HepG2 (cell line): Measurements from ENCODE around the gene FXR2. TPM values are rescaled to one million over a fixed set of nuclear protein-coding genes. Genes with fewer than 3 reads are reported as not detected.

ENCODE experiments used
- AHDC1 ChIP-seq: sonication (generic); formaldehyde crosslinking; IDR thresholded peaks from 2 replicates; pipeline ENCODE4 v1.5.1; 2020; ENCODE audit warnings: mild to moderate bottlenecking, missing genetic modification reagents, borderline replicate concordance
- KLF12 ChIP-seq: sonication (generic); formaldehyde crosslinking; IDR thresholded peaks from 2 replicates; pipeline ENCODE4 v1.4.0; 2020; ENCODE audit warnings: missing genetic modification reagents, borderline replicate concordance
- PHF5A ChIP-seq: IDR thresholded peaks from one replicate; pipeline ENCODE4 v1.6.1; 2018; ENCODE audit warnings: low read depth, missing genetic modification reagents; ENCODE audit not compliant: unreplicated experiment
- TFDP1 ChIP-seq: IDR thresholded peaks from 2 replicates; pipeline ENCODE4 v1.6.1; 2016; ENCODE audit warnings: missing compliant biosample characterization, missing genetic modification reagents, borderline replicate concordance
- THAP8 ChIP-seq: sonication (generic); formaldehyde crosslinking; IDR thresholded peaks from 2 replicates; pipeline ENCODE4 v1.5.1; 2020; ENCODE audit warnings: missing genetic modification reagents, mild to moderate bottlenecking, borderline replicate concordance
- YY1 ChIP-seq: IDR thresholded peaks from 2 replicates; pipeline ENCODE4 v1.6.1; 2011; ENCODE audit warnings: low read length, low read depth, moderate library complexity, mild to moderate bottlenecking; ENCODE audit not compliant: insufficient read depth, insufficient replicate concordance
- ZC3H13 ChIP-seq: sonication (generic); formaldehyde crosslinking; IDR thresholded peaks from 2 replicates; pipeline ENCODE4 v1.8.1; 2023; ENCODE audit warnings: mild to moderate bottlenecking, missing genetic modification reagents, moderate library complexity
- ZNF251 ChIP-seq: sonication (generic); formaldehyde crosslinking; IDR thresholded peaks from 2 replicates; pipeline ENCODE4 v1.9.0; 2021; ENCODE audit warnings: mild to moderate bottlenecking, missing genetic modification reagents
- ZNF280D ChIP-seq: sonication (generic); formaldehyde crosslinking; IDR thresholded peaks from 2 replicates; pipeline ENCODE4 v1.5.1; 2020; ENCODE audit warnings: mild to moderate bottlenecking, missing genetic modification reagents
- ZNF362 ChIP-seq: sonication (generic); formaldehyde crosslinking; IDR thresholded peaks from 2 replicates; pipeline ENCODE4 v1.4.0; 2020; ENCODE audit warnings: missing genetic modification reagents, mild to moderate bottlenecking, borderline replicate concordance
- ZNF558 ChIP-seq: sonication (generic); formaldehyde crosslinking; IDR thresholded peaks from 2 replicates; pipeline ENCODE4 v1.9.0; 2022; ENCODE audit warnings: mild to moderate bottlenecking, missing genetic modification reagents, borderline replicate concordance
- ZNF737 ChIP-seq: sonication (generic); formaldehyde crosslinking; IDR thresholded peaks from 2 replicates; pipeline ENCODE4 v1.5.0; 2020; ENCODE audit warnings: missing genetic modification reagents, mild to moderate bottlenecking, borderline replicate concordance
- polyA plus RNA-seq, 8 experiments: library from polyadenylated mRNA; depleted of rRNA in 3 of 8; stranded (reverse) in 7 of 8; unstranded in 1 of 8; fragments of >200 nt; fragmentation: Illumina TruSeq in 4 of 8; extraction: Trizol in 4 of 8; gene quantifications; 2 replicates each; pipeline versions ENCODE4 v1.2.1 to v1.2.3, GENCODE V29; 2011 to 2016; ENCODE audit warnings: low read depth in 4 of 8, missing spikeins in 1 of 8, mixed read lengths in 1 of 8; ENCODE audit not compliant: insufficient read depth in 1 of 8
- total RNA-seq, 5 experiments: library from RNA; depleted of rRNA; stranded (reverse); fragments of >200 nt; fragmentation: Illumina TruSeq; extraction: Trizol; gene quantifications; 2 replicates each; pipeline ENCODE4 v1.2.3, GENCODE V29; 2016; ENCODE audit warnings: low read depth in 1 of 5

Gene FXR2
- total and polyA plus RNA-seq, 2 of the 13 experiments (the other 11 are each of a cell fraction or from before 2014, with no cell fraction given), result 20.9 to 24.4 TPM

GRCh38 chr17:7627250-7628121 is 12.8 kb upstream of the FXR2 start, which contains the start of gene SAT2 (continued):
- TF ChIP-seq AHDC1, result 0 out of 2 replicates have a peak, but pooled peaks have one; percentile 28
- peak; percentile 21; the same call in 1 of the 2 replicates for TF ChIP-seq TFDP1 (CRISPR knock-in tag)
- no peak for TF ChIP-seq ZNF251 (CRISPR knock-in tag)
- no peak for TF ChIP-seq ZNF280D (CRISPR knock-in tag)
- TF ChIP-seq YY1, result peak; percentile 37
- no peak for TF ChIP-seq ZNF558 (CRISPR knock-in tag)
- no peak for TF ChIP-seq ZNF737 (CRISPR knock-in tag)
- no peak for TF ChIP-seq THAP8 (CRISPR knock-in tag)
- no peak for TF ChIP-seq PHF5A
- TF ChIP-seq KLF12, result peak; percentile 69; the same call in 1 of the 2 replicates
- no peak for TF ChIP-seq ZC3H13 (CRISPR knock-in tag)
- TF ChIP-seq ZNF362 (CRISPR knock-in tag), result no peak
